ENCODE data around the gene LIAS. TPM values are rescaled to one million over a fixed set of nuclear protein-coding genes. Genes with fewer than 3 reads are reported as not detected.

LIAS gene
- polyA plus RNA-seq, 1 experiment: 5.1 TPM

- H3K27me3 ChIP-seq (ENCODE audit: control insufficient read depth, insufficient read depth, low read length): no peaks in the 10 kb centered on the region
- DNase-seq (ENCODE audit: low read depth): no peak
- H3K36me3 ChIP-seq (ENCODE audit: control insufficient read depth, insufficient read depth, low read length): 0 out of 2 replicates have a peak, but pooled peaks cover 1% of the 10 kb centered on the region
- ChIA-PET CTCF (no interaction called here), POLR2A (no interaction called here)
- H3K4me3 ChIP-seq (ENCODE audit: low read depth, low read length): no peak overlapping the region
- TF ChIP-seq CTCF (IDR thresholded peaks at IDR 0.05; ENCODE audit: insufficient read depth, low read depth, low read length): no peak
These were observed 8.6 kb downstream of the LIAS start for GRCh38 chr4:39467464-39467863.

- no peaks in the 10 kb centered on the region for H3K27me3 ChIP-seq (ENCODE audit: control insufficient read depth, insufficient read depth, low read length)
- peak; percentile 84 for TF ChIP-seq CTCF (IDR thresholded peaks at IDR 0.05; ENCODE audit: insufficient read depth, low read depth, low read length)
- H3K36me3 ChIP-seq (ENCODE audit: control insufficient read depth, insufficient read depth, low read length): peaks cover 1% of the 10 kb centered on the region; the same call in 1 of the 2 replicates
- POLR2A ChIA-PET: no interaction called here
- CTCF ChIA-PET: interaction anchor here (0.7 to 1.9 kb wide), 35 partner anchors 9 to 755 kb away, joined by 3 to 32 read pairs (median 3); partner anchors contain the start of genes LIAS and RPL9
- no peak overlapping the region for H3K4me3 ChIP-seq (ENCODE audit: low read depth, low read length)
- peak; percentile 57 for DNase-seq (ENCODE audit: low read depth)
These were observed 10.7 kb downstream of the LIAS start for GRCh38 chr4:39469429-39470077.

- peaks cover 1% of the 10 kb centered on the region; the same call in 1 of the 2 replicates for H3K36me3 ChIP-seq (ENCODE audit: control insufficient read depth, insufficient read depth, low read length)
- no peak for TF ChIP-seq CTCF (IDR thresholded peaks at IDR 0.05; ENCODE audit: insufficient read depth, low read depth, low read length)
- no peak for DNase-seq (ENCODE audit: low read depth)
- no peaks in the 10 kb centered on the region for H3K27me3 ChIP-seq (ENCODE audit: control insufficient read depth, insufficient read depth, low read length)
- ChIA-PET POLR2A (no interaction called here), CTCF (interaction anchor here (1.1 to 1.2 kb wide), 2 partner anchors 15 to 227 kb away, joined by 3 to 8 read pairs; partner anchors contain the start of gene UBE2K)
- H3K4me3 ChIP-seq (ENCODE audit: low read depth, low read length): no peak overlapping the region
These were observed 11.5 kb downstream of the LIAS start for GRCh38 chr4:39470402-39470801.

GRCh38 chr4:39472396-39472795, 13.5 kb downstream of the LIAS start:
- CTCF ChIA-PET: interaction anchor here (1.0 kb wide), 1 partner anchor 186 kb away, joined by 6 read pairs; no protein-coding TSS in a partner anchor
- no peak for TF ChIP-seq CTCF (IDR thresholded peaks at IDR 0.05; ENCODE audit: insufficient read depth, low read depth, low read length)
- no peak for DNase-seq (ENCODE audit: low read depth)
- Histone ChIP-seq H3K36me3 (ENCODE audit: control insufficient read depth, insufficient read depth, low read length) (no peaks in the 10 kb centered on the region; the same call in 1 of the 2 replicates), H3K27me3 (ENCODE audit: control insufficient read depth, insufficient read depth, low read length) (no peaks in the 10 kb centered on the region), H3K4me3 (ENCODE audit: low read depth, low read length) (no peak overlapping the region)
- POLR2A ChIA-PET: interaction anchor here (0.5 kb wide), 1 partner anchor 583 kb away, joined by 3 read pairs; no protein-coding TSS in a partner anchor

- ChIA-PET CTCF (interaction anchor here (0.6 kb wide), 1 partner anchor 164 kb away, joined by 3 read pairs; no protein-coding TSS in a partner anchor), POLR2A (no interaction called here)
- no peak for DNase-seq (ENCODE audit: low read depth)
- no peak for TF ChIP-seq CTCF (IDR thresholded peaks at IDR 0.05; ENCODE audit: insufficient read depth, low read depth, low read length)
- Histone ChIP-seq H3K27me3 (ENCODE audit: control insufficient read depth, insufficient read depth, low read length) (no peaks in the 10 kb centered on the region), H3K4me3 (ENCODE audit: low read depth, low read length) (no peak overlapping the region), H3K36me3 (ENCODE audit: control insufficient read depth, insufficient read depth, low read length) (no peaks in the 10 kb centered on the region; the same call in 1 of the 2 replicates)
These were observed 17.5 kb downstream of the LIAS start for GRCh38 chr4:39476187-39476895.
